Tibial artery (tissue), 4 donors: ENCODE measurements around the gene LTBP2.
A peak's percentile ranks its signal among the peaks of the same experiment; 100 is the strongest.

Source experiments
- DNase-seq, 2 donors: peaks; one replicate each; pipeline ENCODE4 v3.0.0-alpha.2; 2019
- H3K27ac ChIP-seq, 2 donors: fragments of 200-600 bp; sonication (generic) in 1 of 2; 1 replicate in 1 of 2; 2 replicates in 1 of 2; pipeline ENCODE4 v1.5.1; 2018 to 2019; ENCODE audit warnings: mild to moderate bottlenecking in 1 of 2
- H3K27me3 ChIP-seq, 2 donors: fragments of 200-600 bp; sonication (generic) in 1 of 2; one replicate each; pipeline versions ENCODE4 v1.5.1 to v1.6.0; 2016 to 2019
- H3K36me3 ChIP-seq, 3 donors: fragments of 200-600 bp; sonication (generic) in 2 of 3; one replicate each; pipeline ENCODE4 v1.5.1; 2016 to 2019; ENCODE audit warnings: mild to moderate bottlenecking in 2 of 3
- H3K4me1 ChIP-seq, 4 donors: fragments of 200-600 bp; sonication (generic) in 2 of 4; 1 replicate in 3 of 4; 2 replicates in 1 of 4; pipeline ENCODE4 v1.5.1; 2016 to 2019
- H3K4me3 ChIP-seq, 2 donors: fragments of 200-600 bp; sonication (generic) in 1 of 2; 1 replicate in 1 of 2; 2 replicates in 1 of 2; pipeline ENCODE4 v1.5.1; 2018 to 2019; ENCODE audit warnings: mild to moderate bottlenecking in 2 of 2
- H3K9me3 ChIP-seq, 3 donors: fragments of 200-600 bp; sonication (generic) in 1 of 3; one replicate each; pipeline ENCODE4 v1.5.1; 2016 to 2019
- CTCF ChIP-seq, 2 experiments: fragments of 200-600 bp in 1 of 2; fragments of 450-650 bp in 1 of 2; IDR thresholded peaks; one replicate each; pipeline ENCODE4 v1.5.1; 2017 to 2019; ENCODE audit warnings: antibody characterized with exemption in 2 of 2, mild to moderate bottlenecking in 1 of 2, moderate library complexity in 1 of 2
- intact Hi-C: fragments of 100-400 bp; cut with DNase I; formaldehyde crosslinking; loops from one replicate; pipeline ENCODE4 v1.15.0; 2023; ENCODE audit warnings: low total_unique reads

LTBP2 gene

GRCh38 chr14:74605531-74606223 is 6.4 kb downstream of the LTBP2 start:
- no peak for TF ChIP-seq CTCF (IDR thresholded peaks at IDR 0.05)
- Histone ChIP-seq H3K4me1 (peaks cover 0 to 61% (median 50%) of the 10 kb centered on the region in 4 donors), H3K27me3 (no peaks in the 10 kb centered on the region), H3K36me3 (peaks cover 0 to 31% (median 9%) of the 10 kb centered on the region in 3 donors), H3K4me3 (no peak overlapping the region), H3K27ac (peak overlapping the region; percentile 64 to 71), H3K9me3 (no peaks in the 10 kb centered on the region)
- DNase-seq, result peak in 1 of 2 donors; percentile 77
- intact Hi-C loops, result loop anchor here (5.0 kb wide), 1 partner anchor 187 kb away; no protein-coding TSS in a partner anchor

GRCh38 chr14:74604911-74605310 is 7.1 kb downstream of the LTBP2 start:
- Histone ChIP-seq H3K27me3 (no peaks in the 10 kb centered on the region), H3K36me3 (peaks cover 0 to 32% (median 9%) of the 10 kb centered on the region in 3 donors), H3K4me1 (peaks cover 0 to 61% (median 55%) of the 10 kb centered on the region in 4 donors), H3K27ac (peak overlapping the region; percentile 64 to 71), H3K4me3 (peak overlapping the region in 1 of 2 donors; percentile 10), H3K9me3 (no peaks in the 10 kb centered on the region)
- no peak for TF ChIP-seq CTCF (IDR thresholded peaks at IDR 0.05)
- DNase-seq, result peak in 1 of 2 donors; percentile 84
- intact Hi-C loops, result loop anchor here (5.0 kb wide), 1 partner anchor 187 kb away; no protein-coding TSS in a partner anchor

- H3K27ac ChIP-seq, result peak overlapping the region; percentile 64 to 71
- H3K9me3 ChIP-seq, result no peaks in the 10 kb centered on the region
- no peak for DNase-seq
- intact Hi-C loops, result no loop called here
- no peak overlapping the region for H3K4me3 ChIP-seq
- peaks cover 0 to 61% (median 55%) of the 10 kb centered on the region in 4 donors for H3K4me1 ChIP-seq
- no peak for TF ChIP-seq CTCF (IDR thresholded peaks at IDR 0.05)
- H3K27me3 ChIP-seq, result no peaks in the 10 kb centered on the region
- peaks cover 0 to 34% (median 9%) of the 10 kb centered on the region in 3 donors for H3K36me3 ChIP-seq
Measured at GRCh38 chr14:74604157-74604556, 7.9 kb downstream of the LTBP2 start.

- no peak overlapping the region for H3K4me3 ChIP-seq
- no peak for DNase-seq
- no peak for TF ChIP-seq CTCF (IDR thresholded peaks at IDR 0.05)
- intact Hi-C loops, result no loop called here
- peak overlapping the region; percentile 82 for H3K27ac ChIP-seq
- H3K36me3 ChIP-seq, result peaks cover 0 to 34% (median 9%) of the 10 kb centered on the region in 3 donors
- H3K9me3 ChIP-seq, result no peaks in the 10 kb centered on the region
- peaks cover 0 to 80% (median 62%) of the 10 kb centered on the region in 4 donors for H3K4me1 ChIP-seq
- H3K27me3 ChIP-seq, result no peaks in the 10 kb centered on the region
Measured at GRCh38 chr14:74601982-74602381, 10.1 kb downstream of the LTBP2 start.

- intact Hi-C loops, result no loop called here
Measured at GRCh38 chr14:74599946-74600345, 12.1 kb downstream of the LTBP2 start.

More at GRCh38 chr14:74599946-74600345, 12.1 kb downstream of the LTBP2 start:
- Histone ChIP-seq H3K36me3 (peaks cover 0 to 34% (median 9%) of the 10 kb centered on the region in 3 donors), H3K4me1 (peaks cover 0 to 79% (median 54%) of the 10 kb centered on the region in 4 donors), H3K27ac (peak overlapping the region; percentile 82), H3K27me3 (no peaks in the 10 kb centered on the region), H3K9me3 (no peaks in the 10 kb centered on the region), H3K4me3 (no peak overlapping the region)
- TF ChIP-seq CTCF (IDR thresholded peaks at IDR 0.05), result no peak
- DNase-seq, result no peak
